HFF-Myc (cell line): Measurements from ENCODE around the gene TMEM45A.

Experiments
- DNase-seq: peaks from one replicate; pipeline ENCODE4 v3.0.0-alpha.2; 2011; ENCODE audit warnings: low read depth; ENCODE audit errors: extremely low read depth
- H3K4me3 ChIP-seq: replicated peaks from 2 replicates; pipeline ENCODE4 v1.5.1; 2011; ENCODE audit warnings: low read depth, mild to moderate bottlenecking, control low read depth, low read length
- CTCF ChIP-seq: IDR thresholded peaks from 2 replicates; pipeline ENCODE4 v1.5.1; 2012; ENCODE audit warnings: mild to moderate bottlenecking, low read depth, low read length, control low read depth; ENCODE audit errors: missing control alignments

TMEM45A gene

GRCh38 chr3:100563228-100563627 is 70.8 kb downstream of the TMEM45A start:
- H3K4me3 ChIP-seq: no peak overlapping the region
- no peak for TF ChIP-seq CTCF
- DNase-seq: no peak

GRCh38 chr3:100563652-100564211 is 71.3 kb downstream of the TMEM45A start:
- no peak for DNase-seq
- H3K4me3 ChIP-seq: no peak overlapping the region
- no peak for TF ChIP-seq CTCF

GRCh38 chr3:100570811-100571210 is 78.4 kb downstream of the TMEM45A start:
- H3K4me3 ChIP-seq: no peak overlapping the region
- no peak for TF ChIP-seq CTCF
- DNase-seq: no peak

- no peak overlapping the region for H3K4me3 ChIP-seq
- no peak for DNase-seq
- no peak for TF ChIP-seq CTCF
These were observed 82.1 kb downstream of the TMEM45A start for GRCh38 chr3:100574536-100574935.

- no peak for DNase-seq
- TF ChIP-seq CTCF: no peak
- H3K4me3 ChIP-seq: no peak overlapping the region
These were observed 83.3 kb downstream of the TMEM45A start for GRCh38 chr3:100575704-100576103.

- TF ChIP-seq CTCF: no peak
- no peak for DNase-seq
- no peak overlapping the region for H3K4me3 ChIP-seq
These were observed 85.1 kb downstream of the TMEM45A start for GRCh38 chr3:100577382-100578008.

GRCh38 chr3:100578646-100579045 is 86.2 kb downstream of the TMEM45A start:
- no peak overlapping the region for H3K4me3 ChIP-seq
- TF ChIP-seq CTCF: no peak
- no peak for DNase-seq
